Astrocyte of the spinal cord (primary cell): Measurements from ENCODE around the gene UGT1A9.

Source experiments
- DNase-seq: peaks from one replicate; pipeline ENCODE4 v3.0.0; 2011; ENCODE audit warnings: low read depth, low spot score
- H3K4me3 ChIP-seq: 2 replicates; pipeline ENCODE4 v1.5.1; 2011; ENCODE audit warnings: low read depth, mild to moderate bottlenecking, low read length, moderate library complexity
- CTCF ChIP-seq: IDR thresholded peaks from 2 replicates; pipeline ENCODE4 v1.5.1; 2012; ENCODE audit warnings: low read depth, mild to moderate bottlenecking, low read length, inconsistent platforms
- in situ Hi-C: cut with HindIII; loops from 2 replicates; pipeline ENCODE4 v1.10.0; 2017; ENCODE audit warnings: low sequenced_read_pairs

The UGT1A9 gene

DNA sequence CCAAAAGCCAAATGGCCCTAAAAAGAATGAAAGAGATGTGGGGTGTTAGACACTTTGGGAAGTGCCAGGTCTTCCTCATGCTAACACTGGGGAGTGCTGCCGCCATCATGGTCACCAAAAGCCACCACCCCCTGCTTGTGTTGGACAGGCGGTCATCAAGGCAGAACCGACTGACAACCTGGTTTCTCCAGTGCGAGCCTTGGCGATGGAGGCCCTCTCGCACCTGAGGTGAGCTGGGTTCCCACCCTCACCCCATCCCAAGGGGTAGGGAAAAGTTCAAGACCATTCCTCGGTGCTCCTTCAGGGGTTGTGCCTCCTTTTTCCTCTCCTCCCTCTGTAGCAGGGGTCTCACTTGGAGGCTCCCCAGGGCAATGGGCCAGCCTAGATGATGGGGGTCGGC, 140.0 kb downstream of the UGT1A9 start:
- in situ Hi-C loops = no loop called here
- H3K4me3 ChIP-seq = no peak overlapping the region
- TF ChIP-seq CTCF = no peak
- no peak for DNase-seq

DNA sequence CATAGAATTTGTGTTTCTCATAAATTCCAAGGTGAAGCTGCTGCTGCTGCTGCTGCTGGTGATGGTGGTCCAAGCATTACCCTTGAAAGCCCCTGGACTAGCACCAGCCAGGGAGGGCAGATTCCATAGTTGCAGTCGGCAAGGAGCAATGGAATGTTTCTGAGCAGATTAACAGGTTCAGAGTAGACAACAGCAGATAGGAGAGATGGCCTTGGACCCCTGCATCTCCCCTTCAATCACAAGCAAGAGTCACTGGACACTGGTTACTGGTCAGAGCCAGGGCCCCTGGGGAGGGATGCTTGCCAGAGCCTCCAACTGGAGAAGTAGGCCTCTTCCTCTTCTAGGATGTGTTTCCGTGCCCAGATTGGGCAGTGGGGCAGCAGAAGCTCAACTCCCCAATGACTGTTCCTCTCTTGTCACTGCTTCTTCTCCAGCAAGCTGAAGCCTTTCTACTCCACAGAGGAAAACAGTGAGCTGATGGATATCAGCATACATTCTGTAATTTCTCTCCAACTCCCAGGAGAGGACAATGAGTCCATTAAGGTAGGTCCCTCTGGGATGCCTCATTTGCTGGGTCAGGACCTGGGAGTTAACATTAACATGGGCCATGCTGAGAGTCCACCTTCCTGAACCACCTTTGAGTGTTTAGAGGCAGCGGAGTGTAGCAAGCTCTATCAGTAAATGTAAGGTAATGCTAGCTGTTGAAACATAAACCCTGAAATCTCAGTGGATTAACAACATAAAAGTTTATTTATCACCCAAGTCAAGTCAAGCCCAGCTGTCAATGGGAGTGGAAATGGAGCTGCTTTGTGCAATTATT, 141.7 kb downstream of the UGT1A9 start:
- no peak overlapping the region for H3K4me3 ChIP-seq
- TF ChIP-seq CTCF = no peak
- in situ Hi-C loops = no loop called here
- DNase-seq = no peak

DNA sequence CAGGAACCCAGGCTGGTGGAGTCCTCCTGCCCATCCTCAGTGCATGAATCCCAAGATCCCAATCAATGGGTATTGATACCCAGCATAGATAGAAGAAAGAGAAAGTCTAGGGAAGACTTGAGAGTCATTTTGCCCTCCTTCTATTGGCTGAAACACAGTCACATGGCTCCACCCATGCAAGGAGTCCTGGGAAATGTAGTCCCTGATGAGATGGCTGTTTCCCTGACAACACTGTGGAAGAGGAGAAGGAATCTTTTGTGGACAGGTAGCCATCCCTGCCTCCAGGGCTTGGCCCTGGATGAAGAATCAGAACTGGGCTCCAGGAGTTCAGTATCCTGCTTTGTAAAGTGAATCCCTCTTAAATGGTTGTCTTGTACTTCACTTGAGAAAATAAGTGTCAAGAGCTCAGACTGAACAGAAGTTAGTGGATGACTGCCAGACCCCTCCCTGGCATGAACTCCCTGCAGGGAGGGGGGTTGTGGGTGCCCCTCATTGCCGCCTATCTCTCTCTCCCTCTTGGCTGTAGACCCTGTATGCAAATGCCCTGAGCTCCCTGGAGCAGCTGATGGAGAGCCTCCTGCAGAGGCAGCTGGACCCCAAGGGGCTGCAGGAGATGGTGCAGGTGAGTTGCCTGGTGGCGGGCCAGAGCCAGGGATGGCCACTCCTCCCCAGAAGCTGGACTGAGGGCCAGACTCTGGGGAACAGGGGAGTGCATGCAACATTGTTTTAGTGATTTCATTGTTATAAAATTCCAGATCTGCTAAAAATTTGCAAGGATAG, 142.5 kb downstream of the UGT1A9 start:
- H3K4me3 ChIP-seq = no peak overlapping the region
- TF ChIP-seq CTCF = no peak
- in situ Hi-C loops = no loop called here
- DNase-seq = no peak

DNA sequence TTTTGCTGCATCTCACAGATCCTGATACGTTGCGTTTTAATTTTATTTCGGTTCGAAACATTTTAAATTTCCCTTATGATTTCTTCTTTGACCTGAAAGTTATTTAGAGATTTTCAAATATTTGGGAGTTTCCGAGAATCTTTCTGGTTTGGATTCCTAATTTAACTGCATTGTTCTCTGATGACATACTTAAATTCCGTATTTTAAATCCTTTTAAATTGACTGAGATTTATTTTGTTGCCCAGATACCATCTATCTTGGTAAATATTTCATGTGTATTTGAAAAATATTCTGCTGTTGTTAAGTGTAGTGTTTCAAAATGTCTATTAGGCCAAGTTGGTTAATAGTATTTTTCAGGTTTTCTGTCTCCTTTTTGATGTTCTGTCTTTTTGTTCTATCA, 144.2 kb downstream of the UGT1A9 start:
- no peak for TF ChIP-seq CTCF
- DNase-seq = no peak
- H3K4me3 ChIP-seq = no peak overlapping the region
- in situ Hi-C loops = no loop called here

- in situ Hi-C loops = no loop called here
- TF ChIP-seq CTCF = no peak
- H3K4me3 ChIP-seq = no peak overlapping the region
- DNase-seq = no peak
Measured at GRCh38 chr2:233816334-233816733, 144.6 kb downstream of the UGT1A9 start.

GRCh38 chr2:233816771-233817170, 145.1 kb downstream of the UGT1A9 start:
- H3K4me3 ChIP-seq = no peak overlapping the region
- in situ Hi-C loops = no loop called here
- TF ChIP-seq CTCF = no peak
- DNase-seq = no peak
